Measurements from ENCODE around the gene MYOF.

The MYOF gene, protein sequence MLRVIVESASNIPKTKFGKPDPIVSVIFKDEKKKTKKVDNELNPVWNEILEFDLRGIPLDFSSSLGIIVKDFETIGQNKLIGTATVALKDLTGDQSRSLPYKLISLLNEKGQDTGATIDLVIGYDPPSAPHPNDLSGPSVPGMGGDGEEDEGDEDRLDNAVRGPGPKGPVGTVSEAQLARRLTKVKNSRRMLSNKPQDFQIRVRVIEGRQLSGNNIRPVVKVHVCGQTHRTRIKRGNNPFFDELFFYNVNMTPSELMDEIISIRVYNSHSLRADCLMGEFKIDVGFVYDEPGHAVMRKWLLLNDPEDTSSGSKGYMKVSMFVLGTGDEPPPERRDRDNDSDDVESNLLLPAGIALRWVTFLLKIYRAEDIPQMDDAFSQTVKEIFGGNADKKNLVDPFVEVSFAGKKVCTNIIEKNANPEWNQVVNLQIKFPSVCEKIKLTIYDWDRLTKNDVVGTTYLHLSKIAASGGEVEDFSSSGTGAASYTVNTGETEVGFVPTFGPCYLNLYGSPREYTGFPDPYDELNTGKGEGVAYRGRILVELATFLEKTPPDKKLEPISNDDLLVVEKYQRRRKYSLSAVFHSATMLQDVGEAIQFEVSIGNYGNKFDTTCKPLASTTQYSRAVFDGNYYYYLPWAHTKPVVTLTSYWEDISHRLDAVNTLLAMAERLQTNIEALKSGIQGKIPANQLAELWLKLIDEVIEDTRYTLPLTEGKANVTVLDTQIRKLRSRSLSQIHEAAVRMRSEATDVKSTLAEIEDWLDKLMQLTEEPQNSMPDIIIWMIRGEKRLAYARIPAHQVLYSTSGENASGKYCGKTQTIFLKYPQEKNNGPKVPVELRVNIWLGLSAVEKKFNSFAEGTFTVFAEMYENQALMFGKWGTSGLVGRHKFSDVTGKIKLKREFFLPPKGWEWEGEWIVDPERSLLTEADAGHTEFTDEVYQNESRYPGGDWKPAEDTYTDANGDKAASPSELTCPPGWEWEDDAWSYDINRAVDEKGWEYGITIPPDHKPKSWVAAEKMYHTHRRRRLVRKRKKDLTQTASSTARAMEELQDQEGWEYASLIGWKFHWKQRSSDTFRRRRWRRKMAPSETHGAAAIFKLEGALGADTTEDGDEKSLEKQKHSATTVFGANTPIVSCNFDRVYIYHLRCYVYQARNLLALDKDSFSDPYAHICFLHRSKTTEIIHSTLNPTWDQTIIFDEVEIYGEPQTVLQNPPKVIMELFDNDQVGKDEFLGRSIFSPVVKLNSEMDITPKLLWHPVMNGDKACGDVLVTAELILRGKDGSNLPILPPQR (N-terminal part only)

DNA sequence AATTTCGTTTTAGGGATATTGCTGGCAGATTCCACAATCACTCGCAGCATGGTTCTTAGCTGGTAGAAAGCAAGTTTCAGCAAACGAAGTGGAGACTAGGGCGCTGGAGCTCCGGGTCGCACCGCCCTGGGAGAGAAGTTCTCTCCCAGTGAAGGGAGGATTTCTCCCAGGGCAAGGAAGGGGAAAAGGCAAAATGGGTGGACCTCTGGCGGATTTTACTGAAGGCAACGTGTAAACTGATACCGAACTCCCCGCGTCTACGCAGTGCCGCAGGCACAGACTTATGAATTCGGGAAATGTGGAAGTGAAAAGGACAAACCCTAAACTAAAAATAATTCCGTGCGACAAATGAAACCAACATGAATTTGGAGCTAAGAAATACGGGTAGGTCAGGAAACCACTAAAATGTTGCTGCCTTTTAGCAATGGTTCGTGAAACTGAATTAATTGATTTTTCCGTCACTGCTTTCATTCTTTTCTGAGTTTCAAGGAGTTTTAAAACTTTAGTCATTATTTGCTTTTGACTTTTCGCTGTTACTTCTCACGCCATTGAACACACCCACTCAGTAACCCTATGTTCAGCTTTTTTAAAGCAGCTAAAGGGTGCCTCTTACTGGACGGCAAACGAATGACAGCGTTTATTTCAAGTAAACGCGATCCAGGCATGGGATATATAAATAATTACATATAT is at the start of gene MYOF:
Gene MYOF (minus strand): TSS at position 190 of the 690 bp plus-strand sequence. CDS start 140 bp downstream, at position 50.
- DNase-seq = no peak

DNA sequence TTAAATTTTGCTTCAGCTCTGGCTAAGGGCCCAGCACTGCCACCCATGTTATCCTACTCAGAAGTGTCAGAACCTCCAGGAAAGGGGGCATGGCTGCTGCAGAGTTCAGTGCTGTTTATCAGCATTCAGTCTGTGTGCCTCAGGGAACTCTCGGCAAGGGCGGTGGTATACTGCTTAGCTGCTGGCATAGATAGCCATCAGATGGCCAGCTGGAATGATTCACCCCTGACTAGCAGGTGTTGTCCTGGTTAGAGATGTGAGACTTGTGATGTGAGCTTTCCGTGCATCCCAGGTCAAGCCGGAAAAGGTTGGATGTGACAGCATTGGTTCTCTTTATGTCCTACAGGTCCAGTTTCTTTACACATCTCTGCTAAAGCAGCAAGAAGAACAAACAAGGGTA is 36.4 kb upstream of the MYOF start:
- no peak for DNase-seq

DNA sequence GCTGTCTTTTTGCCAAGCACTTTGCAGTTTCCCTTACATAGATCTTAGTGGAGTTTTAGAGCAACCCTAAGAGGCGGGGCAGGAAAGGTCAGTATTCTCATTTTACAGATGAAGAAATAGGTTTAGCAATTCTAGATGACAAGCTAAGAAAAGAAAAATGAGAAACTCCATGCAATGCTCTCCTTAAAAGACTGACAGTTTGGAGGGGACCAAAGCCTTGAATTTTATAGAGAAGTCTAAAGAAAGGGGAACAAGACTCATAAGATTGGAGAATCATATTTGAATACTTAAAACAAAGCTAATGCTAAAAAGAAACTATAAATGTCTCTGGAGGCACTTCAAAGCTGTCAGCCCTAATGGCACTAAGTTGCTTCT is 33.9 kb upstream of the MYOF start:
- DNase-seq = no peak

DNA sequence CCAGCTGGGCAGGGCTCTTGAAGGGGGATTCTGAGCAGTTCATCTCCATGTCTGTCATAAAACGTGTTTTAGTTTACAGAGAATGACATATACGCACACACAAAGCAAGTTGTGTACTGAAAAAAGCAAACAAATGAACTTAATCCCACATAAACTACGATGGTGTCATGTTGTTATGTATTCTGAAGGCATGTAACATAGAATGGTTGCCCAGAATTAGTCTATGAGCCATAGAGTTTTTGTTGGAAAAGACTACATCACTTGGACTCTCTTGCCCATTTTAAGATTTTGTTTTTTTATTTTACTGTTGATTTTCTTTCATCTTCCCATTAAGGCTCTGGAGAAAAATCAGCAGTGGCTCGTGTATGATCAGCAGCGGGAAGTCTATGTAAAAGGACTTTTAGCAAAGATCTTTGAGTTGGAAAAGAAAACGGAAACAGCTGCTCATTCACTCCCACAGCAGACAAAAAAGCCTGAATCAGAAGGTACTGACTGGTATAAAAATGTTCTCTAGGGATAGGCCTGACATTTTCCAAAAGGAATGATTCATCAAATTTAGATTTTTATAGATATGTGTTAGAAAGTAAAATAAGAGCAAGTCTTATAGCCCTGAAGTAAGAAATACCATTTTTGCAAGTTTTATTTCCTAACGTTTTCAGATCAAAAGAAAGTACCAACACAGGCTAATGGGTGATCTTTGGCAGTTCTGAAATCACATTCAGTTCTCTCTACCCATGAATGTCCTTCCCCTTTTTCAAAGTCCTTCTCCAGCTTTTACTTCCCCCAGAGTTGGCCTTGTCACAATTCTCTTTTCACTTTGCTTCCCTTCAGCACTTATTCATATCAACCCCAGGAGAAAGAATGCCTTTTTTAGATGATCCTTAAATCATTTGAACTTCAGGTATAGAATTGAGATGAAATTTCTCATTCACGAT is 33.2 kb upstream of the MYOF start:
- no peak for DNase-seq

DNA sequence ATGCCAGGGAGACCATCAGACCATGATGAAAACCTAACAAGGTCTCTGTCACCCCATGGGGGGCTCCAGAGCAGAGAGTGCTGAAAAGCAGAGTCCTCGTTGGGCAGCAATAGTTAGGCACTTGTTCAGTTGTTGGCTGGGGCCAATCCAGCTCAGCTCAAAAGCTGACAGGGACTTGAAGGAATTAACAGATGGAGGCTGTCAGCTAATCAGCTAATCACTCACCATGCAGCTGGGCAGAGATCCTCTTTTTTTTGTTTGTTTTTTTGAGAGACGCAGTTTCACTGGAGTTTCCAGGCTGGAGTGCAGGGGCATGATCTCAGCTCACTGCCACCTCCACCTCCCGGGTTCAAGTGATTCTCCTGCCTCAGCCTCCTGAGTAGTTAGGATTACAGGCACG is 32.4 kb upstream of the MYOF start:
- DNase-seq = no peak

DNA sequence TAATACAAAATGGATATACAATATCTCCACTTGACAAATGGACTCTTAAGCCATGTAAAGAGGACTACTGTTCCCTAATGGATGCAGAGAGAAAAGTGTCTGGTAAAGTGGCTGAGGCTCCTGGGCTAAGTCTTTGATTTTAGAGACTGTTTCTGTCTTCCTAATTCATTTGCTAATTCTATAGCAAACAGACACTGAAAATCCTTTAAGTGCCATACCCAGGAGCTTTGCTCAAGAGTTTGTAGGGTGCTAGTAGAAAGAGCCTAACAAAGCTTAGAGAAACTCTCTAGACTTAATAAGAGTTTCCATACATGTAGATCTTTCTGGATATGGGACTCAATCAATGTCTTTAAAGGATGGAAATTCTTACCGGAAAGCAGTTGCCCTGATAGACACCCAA is 31.0 kb upstream of the MYOF start:
- DNase-seq = no peak

DNA sequence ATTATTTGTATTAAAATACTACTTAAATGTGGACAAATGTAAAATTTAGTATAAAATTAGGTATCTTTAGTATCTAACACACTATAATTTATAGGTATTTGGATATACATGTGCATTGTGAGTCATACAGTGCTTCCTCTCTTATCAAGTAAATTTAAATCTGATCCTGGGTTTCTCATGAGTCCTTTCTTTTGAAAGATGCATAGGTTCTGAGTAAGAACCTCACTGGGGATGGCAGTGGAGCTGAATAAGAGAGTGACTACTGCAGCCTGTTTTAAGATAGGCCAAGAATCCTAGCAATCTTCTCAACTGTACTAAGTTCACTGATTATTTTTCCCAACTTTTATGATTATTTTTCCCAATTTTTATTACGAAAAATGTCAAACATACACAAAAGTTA is 30.4 kb upstream of the MYOF start:
- DNase-seq = no peak

DNA sequence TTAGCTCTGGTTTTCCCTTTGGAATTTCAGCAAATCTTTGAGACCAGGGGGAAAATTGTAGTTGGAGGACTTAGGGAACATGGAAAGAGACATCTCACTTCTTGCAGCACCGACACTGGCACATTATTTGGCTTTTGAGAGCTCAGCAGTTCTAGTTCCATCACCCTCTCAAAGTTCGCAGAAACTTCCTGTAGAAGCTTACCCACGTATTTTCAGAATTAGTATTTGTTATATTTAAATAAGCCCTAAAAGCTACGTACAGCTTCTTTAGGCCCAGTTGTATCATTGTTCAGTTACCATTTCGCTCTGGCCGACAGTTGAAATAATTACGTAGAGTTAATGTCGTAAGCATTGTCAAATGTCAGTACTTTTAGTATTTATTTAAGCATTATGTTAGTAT is 27.7 kb upstream of the MYOF start:
- no peak for DNase-seq

DNA sequence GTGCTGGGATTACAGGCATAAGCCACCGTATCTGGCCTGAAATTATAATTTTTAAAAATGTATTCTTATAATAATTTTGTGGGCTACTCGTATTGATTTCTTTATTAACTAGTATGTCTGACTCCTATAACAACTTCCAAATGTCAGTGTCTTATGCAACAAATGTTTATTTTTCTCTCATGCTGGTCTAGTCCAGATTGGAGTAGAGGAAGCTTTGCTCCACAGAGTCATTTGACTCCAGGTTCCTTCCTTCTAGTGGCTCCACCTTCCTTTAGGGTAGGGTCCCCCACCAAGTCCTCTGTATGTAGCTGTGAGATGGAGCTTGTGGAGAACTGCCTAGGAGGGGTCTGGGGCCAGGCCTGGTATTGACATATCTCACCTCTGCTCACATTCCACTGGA is 22.9 kb upstream of the MYOF start:
- DNase-seq = no peak

DNA sequence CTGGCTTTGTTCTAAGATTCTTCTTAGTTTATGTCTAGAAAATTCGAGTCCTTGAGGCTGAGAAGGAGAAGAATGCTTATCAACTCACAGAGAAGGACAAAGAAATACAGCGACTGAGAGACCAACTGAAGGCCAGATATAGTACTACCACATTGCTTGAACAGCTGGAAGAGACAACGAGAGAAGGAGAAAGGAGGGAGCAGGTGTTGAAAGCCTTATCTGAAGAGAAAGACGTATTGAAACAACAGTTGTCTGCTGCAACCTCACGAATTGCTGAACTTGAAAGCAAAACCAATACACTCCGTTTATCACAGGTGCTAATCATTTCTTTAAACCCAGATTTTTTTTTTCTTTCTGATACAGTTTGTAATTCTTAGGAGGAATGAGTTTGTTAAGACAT is 20.9 kb upstream of the MYOF start:
- no peak for DNase-seq

DNA sequence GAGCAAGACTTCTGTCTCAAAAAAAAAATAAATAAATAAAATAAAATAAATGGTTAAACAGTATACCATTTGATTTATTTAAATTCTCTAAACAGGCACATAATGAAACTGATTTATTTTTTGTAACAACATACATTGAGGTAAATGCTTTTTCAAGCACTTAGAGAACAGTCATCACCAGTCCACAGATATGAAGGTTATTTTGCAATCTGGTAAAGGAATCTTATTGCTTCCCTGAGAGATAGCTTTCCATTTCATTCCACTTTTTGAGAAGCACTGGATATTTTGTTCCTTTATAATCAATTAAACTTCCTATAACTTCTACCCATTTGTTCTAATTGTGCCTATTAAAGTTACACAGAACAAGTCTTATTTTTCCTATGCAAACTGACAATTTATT is 19.5 kb upstream of the MYOF start:
- DNase-seq = no peak

DNA sequence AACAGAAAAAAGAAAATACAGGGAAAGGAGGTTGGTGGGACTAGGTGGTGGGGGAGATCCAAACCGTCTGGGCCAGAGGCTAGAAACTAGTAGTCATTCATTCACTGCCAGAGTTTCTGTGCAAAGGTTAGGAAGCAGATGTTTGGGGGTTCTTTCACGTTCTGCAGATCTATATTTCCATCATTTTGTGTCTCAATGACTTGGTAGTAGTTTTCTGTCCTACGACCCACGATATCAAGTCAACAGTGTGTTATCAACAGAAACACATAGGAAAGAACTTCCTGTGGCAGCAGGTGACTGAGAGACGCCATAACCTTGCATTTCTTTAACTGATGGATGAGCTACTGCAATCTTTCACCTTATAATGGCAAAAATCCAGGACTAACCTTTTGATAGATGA is 16.0 kb upstream of the MYOF start:
- DNase-seq = no peak

DNA sequence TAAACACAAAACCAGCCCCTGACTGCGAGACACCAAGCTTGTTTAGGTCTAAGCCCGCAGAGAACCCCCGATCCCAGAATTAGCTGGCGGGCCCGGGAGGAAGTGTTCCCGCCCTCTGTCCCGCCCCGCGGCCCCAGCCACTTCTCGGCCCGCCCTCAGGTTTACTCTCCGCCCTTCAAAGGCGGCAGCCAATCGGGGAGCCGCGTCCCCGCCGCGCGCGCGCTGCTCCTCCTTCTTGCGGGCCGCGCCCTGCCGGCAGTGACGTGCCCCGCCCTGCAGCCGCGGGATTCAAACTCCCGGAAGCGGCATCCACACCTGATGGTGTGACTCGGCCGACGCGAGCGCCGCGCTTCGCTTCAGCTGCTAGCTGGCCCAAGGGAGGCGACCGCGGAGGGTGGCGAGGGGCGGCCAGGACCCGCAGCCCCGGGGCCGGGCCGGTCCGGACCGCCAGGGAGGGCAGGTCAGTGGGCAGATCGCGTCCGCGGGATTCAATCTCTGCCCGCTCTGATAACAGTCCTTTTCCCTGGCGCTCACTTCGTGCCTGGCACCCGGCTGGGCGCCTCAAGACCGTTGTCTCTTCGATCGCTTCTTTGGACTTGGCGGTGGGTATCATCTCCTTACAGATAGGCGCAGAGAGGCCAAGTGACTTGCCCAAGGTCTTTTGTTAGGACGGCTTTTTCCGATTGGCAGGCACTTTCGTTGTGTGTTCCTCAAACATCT is 14.3 kb upstream of the MYOF start, which contains the start of gene CEP55:
Gene CEP55 (plus strand): TSS at position 291 of the 720 bp plus-strand sequence. CDS start 3,440 bp downstream, outside the sequence.
- peak; percentile 79 for DNase-seq

DNA sequence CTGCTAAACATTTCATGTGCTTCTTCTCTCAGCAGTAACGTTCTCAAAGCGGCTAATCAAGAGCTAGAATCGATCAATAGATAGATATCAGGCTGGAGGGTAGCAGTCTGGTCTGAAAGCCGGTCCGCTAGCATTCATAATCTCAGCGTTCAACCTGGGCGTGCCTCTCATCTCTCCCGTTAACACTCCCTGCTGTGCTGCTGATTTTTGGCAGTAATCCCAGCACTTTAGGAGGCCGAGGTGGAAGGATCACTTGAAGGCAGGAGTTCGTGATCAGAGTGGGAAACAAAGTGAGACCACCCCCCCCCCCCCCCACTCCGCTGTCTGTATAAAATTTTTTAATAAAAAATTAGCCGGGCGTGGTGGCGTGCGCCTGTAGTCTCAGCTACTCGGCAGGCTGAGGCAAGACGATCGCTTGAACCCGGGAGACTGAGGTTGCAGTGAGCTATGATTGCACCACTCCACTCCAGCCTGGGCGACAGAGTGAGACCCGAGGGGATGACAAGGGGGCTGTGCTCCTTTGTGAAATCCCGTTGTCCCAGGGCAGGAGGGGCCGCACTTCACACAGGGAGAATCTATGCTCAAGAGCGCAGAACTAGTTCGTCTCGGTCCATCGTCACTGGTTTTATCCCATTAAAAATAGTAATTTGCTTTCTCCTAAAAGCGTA is 13.7 kb upstream of the MYOF start:
- no peak for DNase-seq

DNA sequence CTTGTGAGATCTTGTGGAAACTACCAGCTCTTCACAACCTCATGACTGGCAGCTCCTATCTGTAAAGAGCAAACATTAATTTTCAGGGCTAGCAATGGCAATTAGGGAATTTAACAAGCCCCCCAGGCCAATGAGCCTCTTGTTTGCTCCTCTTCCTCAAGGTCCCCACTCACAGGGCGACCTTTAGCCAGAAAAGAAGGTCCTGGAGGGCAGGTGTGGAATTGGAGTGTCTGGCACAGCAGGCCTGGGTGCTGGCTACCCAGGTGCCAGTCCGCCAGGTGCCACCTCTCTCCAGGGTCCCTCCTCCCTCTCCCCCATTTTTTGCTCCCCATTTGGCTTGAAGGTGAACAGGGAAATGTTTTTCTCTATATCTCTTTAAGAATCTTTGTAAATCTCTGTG is 12.4 kb upstream of the MYOF start:
- no peak for DNase-seq

DNA sequence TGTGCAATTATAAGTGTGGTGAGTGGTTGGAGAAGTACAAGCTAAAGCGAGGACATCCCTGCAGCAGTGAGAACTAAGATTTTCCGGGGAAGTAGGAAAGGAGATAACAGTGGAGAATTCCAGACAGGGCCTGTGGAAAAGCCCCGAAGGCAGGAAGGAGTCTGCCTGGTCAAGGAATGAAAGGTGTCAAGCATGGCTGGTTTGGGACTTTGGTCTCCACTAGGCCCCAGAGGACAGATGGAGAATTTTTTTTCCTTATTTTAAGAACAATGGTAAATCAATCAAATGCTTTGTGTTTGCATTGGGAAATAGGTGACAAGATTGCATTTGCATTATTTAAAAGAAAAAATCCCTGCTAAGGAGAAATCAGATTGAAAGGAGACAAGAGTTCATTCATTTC is 11.0 kb upstream of the MYOF start:
- no peak for DNase-seq

DNA sequence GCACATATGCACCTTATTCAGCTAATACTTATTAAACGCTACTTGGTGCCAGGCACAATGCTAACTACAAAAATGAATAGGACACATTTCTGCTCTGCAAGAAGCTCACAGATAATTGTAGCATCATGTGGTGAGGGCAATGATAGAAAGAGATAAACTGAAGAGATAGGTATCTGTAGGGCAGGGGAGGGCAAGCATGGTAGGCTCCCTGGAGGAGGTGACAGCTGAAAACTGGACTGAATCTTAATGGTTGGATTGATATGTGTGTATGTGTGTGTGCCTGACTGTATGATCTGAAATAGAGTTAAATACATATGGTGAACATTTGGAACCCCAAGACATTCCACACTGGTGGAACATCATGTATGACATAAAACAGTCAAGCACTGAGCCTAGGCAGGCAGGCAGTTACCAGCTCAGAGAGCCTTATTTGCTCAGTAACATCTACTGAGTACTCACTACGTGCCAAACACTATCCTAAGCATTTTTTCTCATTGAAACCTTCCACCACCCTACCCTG is 9.5 kb upstream of the MYOF start:
- DNase-seq = no peak

DNA sequence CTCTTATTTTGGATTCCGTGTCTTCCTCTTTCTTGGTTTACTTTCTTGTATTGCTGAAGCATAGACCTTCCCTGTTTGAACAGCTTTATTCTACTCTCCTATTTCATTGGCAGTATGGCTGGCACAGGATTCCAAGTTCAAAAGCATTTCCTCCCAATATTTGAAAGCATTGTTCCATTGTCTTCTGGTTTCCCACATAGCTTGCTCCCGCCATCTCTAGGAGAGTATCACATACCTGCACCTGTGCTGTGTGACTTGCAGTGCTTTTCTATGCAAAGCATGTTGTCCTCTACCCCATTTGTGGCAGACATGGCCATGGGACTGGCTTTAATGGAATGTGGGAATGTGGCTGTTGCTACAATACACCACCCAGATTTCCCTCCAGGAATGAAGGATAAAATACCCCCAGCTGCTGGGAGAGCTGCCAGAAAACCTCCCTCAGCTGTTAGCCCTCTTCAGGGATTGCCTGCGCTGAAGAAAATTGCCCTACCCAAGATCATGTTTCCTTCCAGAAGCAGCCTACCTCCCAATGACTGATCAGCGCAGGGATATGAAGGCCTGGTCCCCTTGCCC is 6.9 kb upstream of the MYOF start:
- no peak for DNase-seq

DNA sequence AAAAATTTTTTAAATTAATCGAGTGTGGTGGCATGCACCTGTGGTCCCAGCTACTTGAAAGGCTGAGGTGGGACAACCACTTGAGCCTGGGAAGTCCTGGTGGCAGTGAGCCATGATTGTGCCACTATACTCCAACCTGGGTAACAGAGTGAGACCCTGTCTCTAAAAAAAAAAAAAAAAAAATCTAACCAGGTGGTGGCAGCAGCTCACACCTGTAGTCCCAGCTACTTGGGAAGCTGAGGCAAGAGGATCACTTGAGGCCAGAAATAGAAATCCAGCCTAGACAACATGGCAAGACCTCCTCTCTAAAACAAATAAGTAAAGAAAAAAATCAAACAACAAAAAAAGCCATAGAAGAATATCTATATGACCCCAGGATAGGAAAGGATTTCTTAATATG is 3.6 kb upstream of the MYOF start:
- DNase-seq = no peak
